NCI-H526 treated with DMSO at 0.1 percent for 48 hours (cell line): ENCODE results near the gene SLC25A21.
"Not testable (repeated sequence)": the region's sequence is repeated elsewhere in the genome, so short reads cannot be mapped to it uniquely, and the experiment has no call there.

ENCODE experiments used
- DNase-seq: peaks from one replicate; lab custom pipeline; 2025; lab: John Stamatoyannopoulos, UW

Gene SLC25A21

GRCh38 chr14:36820901-36821300, 351.5 kb downstream of the SLC25A21 start:
- DNase-seq, result no peak

DNA sequence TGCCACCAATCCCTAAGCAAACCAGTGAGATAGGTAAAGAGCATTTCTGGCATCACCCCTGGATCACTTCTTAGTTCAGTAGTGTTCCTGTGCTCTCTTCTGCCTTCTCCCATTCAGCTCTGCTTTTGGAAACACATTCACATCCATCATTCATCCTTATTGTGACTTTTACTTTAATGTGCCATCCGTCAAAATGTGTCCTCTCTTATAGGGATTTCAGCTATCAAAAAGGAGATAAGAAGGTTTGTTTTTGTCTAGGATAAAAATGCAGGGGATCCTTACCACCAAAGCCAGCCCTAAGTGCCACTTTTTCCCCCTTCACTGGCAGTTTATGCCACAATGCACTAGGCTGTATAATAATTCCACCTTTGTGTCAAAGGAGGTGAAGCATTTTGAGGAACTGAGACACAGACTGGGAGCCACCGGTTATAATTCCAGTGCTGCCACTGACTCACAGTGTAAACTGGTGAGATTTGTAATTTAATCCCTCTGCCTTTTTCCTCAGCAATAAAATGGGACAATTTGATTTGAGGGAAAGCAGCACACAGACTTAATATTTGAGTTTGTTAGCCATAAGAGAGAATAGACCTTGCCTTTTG, 352.2 kb downstream of the SLC25A21 start:
- DNase-seq, result no peak

- DNase-seq, result no peak
Measured at GRCh38 chr14:36818794-36819384, 353.5 kb downstream of the SLC25A21 start.

DNA sequence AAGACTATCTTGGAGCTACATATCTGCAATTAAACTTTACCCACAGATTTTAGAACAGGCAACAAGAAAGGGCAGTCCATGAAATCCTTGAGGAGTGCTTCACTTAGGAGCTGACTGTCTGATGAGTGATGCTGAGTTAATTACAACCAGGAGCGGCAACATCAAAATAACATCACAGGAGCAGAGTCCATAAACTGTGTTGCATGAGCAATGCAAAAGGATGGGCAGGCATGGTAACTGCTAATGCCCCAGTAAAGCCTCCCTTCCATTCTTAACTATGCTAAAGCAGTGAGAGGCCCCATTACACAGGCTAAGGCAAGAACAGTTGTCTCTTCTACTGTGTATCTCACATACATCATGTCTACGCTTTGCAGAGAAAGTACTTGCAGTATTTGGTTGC, 354.2 kb downstream of the SLC25A21 start:
- no peak for DNase-seq

DNA sequence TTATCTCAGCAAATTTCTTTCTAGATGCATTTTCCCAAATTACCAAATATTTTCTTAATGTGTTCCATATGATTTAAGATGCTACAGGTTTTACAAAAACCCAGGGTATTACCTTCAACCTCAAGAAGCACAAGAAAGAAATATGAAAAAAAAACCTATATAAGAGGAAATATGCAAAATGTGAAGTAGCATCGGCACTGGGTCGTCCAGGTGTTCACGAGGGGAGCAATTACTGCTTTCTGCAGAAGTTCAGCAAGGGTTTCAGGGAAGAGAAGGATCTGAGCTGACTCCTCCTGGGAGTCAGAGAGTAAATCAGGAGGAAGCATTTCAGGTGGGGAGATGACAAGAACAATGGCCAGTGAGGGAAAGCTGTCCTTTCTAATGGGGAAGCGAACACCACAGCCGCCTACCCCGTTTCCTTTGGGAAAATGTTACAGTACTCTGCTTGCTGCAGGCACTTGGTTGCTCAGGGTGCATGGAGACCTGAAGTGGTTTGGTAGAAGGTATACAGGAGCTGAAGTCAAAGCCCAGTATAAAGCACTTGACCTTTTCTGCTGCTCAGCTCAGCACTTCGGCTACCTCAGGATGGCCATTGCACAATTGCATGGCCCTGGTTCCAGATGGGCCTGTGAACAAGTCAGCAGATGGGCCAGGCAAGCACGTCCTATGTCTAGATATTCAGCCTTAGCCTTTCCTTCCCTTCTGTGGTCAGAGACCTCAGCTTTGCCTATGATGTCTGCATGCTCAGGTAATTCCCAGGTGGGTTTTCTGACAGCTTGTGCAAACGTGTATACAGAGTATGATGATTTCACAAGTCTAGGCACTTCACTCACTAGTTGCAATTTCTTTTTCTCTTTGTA, 355.1 kb downstream of the SLC25A21 start:
- DNase-seq, result no peak

DNA sequence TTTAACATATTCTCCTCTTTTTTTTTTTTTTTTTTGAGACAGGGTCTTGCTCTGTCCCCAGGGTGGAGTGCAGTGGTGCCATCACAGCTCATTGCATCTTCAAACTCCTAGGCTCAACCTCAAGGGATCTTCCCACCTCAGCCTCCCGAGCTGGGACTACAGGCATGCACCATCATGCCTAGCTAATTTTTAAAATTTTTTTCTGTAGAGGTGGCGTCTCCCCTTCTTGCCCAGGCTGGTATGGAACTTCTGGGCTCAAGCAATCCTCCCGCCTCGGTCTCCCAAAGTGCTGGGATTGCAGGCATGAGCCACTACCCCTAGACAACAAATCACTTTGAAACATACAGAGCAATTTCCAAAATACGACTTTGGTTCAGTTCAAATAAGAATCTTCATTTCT, 355.9 kb downstream of the SLC25A21 start:
- no peak for DNase-seq

DNA sequence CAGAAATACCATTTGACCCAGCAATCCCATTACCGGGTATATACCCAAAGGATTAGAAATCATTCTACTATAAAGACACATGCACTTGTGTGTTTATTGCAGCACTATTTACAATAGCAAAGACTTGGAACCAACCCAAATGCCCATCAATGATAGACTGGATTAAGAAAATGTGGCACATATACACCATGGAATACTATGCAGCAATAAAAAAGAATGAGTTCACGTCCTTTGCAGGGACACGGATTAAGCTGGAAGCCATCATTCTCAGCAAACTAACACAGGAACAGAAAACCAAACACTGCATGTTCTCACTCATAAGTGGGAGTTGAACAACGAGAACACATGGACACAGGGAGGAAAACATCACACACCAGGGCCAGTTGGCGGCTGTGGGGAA, 357.6 kb downstream of the SLC25A21 start:
- not testable (repeated sequence) for DNase-seq

DNA sequence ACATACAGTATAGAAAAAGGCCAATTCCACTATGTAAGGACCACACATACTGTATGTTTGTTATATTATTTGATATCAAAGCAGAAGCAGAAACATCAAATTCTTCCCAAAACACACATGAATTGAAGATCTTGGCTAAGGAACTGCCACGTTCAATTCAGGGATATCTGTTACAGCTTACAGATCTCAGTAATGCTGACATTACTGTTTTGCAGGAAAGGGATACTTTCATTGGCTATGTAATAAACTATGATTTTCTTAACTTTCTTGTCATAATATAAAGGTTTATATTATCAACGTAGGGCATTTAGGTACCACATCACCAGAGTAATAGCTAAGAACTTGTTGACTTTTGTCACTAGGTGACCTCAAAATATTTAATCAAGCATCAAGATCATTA, 362.2 kb downstream of the SLC25A21 start:
- DNase-seq, result no peak

- DNase-seq, result no peak
Measured at GRCh38 chr14:36807727-36808126, 364.7 kb downstream of the SLC25A21 start.

- DNase-seq, result no peak
Measured at GRCh38 chr14:36805131-36805559, 367.3 kb downstream of the SLC25A21 start.

DNA sequence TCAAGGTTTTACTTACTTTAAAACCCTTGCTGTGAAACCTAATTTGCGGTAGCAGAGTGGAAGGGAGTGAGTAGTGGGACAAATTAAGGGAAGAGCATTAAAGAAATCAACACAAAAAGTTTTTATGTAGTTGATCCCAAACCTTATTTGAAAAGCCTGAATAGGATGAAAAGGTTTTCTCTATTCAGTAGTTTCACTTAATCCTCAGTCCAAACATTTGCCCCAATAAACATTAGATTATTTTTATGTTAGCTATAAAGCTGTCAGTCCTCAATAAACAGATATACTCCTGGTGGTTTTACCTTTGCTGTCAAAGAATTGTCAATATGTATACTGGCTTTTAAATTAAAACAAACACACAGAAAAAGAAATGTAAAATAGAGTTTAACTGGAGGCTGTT, 374.8 kb downstream of the SLC25A21 start:
- no peak for DNase-seq

DNA sequence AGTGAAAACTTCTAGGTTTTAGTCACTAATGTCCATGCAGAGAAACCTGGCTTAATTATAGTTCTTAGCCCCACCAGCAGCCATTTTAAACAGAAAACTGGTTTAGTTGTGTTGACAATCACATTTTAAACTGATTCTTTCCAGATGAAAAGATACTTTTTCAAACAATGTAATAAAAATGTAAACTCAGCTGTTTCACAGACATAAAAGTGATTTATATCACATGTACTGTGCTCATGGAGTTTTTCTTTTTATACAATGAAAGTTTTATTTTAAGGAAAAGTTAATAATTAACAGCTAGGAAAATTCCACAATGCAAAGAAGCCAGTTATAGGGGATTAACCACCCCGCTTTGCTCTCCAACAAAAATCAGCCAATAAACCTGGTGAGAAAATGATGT, 381.0 kb downstream of the SLC25A21 start:
- DNase-seq, result peak; percentile 75

DNA sequence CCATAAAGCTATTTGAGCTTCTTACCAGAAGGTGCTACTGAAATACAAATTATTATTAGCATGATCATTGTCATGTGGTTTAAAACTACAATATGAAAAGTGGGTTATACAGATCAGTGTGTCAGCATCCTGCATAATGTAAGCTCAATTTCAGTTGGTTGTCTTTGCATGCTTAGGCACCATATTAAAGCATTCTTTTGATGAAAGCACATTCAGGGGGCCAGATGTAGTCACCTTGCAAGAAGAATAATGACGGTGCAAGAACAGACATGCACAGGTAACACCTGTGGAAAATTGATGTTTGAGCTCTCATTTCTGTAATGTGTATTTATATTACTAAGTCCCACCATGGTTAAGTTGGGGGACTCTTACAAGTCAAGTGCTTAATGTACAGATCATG, 386.9 kb downstream of the SLC25A21 start:
- no peak for DNase-seq

- no peak for DNase-seq
Measured at GRCh38 chr14:36784541-36784940, 387.9 kb downstream of the SLC25A21 start.

DNA sequence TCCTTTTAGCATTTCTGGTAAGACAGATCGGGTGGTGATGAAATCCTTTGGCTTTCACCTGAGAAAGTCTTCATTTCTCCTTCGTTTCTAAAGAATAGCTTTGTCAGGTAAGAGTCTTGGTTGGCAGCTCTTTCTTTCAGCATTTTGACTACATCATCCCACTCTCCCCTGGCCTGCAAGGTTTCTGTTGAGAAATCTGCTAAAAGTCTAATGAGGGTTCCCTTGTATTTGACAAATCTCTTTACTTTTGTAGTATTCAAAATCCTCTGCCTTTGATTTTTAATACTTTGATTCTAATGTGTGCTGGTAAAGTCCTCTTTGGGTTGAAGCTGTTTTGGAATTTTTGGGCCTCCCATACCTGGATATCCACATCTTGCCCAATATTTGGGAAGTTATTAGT, 390.5 kb downstream of the SLC25A21 start:
- no peak for DNase-seq

DNA sequence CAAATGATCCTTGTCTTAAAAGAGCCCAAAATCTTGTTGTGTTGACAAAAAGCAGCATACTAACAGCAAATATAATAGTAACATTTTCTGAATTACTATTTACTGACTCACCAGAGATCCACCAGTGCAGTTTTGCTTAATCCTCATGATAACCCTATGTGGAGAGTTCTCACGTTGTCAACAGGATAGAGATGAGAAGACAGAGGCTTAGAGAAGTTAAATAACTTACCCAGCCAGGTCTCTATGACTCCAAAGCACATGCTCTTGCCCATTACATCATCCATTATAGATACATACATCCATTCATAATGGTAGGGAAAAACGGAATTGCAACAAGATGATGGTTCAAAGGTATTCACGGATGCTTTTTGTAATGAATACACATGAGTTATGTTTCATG, 398.8 kb downstream of the SLC25A21 start:
- no peak for DNase-seq

GRCh38 chr14:36773136-36773540, 399.3 kb downstream of the SLC25A21 start:
- no peak for DNase-seq

- DNase-seq, result no peak
Measured at GRCh38 chr14:36771028-36771640, 401.3 kb downstream of the SLC25A21 start.

GRCh38 chr14:36768638-36769337, 403.6 kb downstream of the SLC25A21 start:
- DNase-seq, result no peak

DNA sequence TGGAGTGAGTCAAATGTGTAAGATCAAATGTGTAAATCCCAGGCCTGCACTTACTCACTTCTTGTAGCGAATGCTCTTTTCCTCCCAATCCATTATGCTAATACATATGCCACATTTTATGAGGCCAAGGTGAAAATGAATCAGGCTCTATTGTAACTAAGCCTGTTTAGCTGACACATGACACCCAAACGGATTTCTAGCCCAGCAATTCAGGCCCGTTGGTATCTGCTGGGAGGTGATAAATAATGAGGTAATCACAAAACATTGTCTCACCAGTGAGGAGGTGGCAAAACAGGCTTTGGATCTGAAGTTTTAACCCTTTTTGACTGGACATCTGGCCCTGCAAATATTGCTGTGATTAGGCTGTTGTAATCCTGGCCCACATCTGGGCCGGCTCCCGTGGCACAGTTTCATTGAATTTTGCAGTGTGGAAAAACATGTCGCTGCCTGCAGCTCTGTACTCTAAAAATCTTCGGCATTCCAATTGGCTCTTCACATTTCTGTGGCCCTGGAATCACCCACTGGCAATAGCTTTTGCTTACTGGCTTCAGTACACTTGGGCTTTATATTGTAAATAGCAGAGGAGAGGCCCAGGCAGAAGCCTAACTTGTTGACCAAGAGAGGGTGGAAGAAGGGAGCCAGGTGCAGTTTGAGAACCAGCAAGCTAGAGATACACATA, 404.7 kb downstream of the SLC25A21 start:
- DNase-seq, result peak; percentile 38

GRCh38 chr14:36766974-36767373, 405.4 kb downstream of the SLC25A21 start:
- no peak for DNase-seq
